Left ventricle myocardium inferior (tissue), 1 donor: ENCODE results near the gene LENEP. TPM values are rescaled to one million over a fixed set of nuclear protein-coding genes. Genes with fewer than 3 reads are reported as not detected.

Experiments used
- DNase-seq: peaks from one replicate; pipeline ENCODE4 v3.0.0-alpha.2; 2020
- H3K27ac ChIP-seq: fragments of 200-600 bp; replicated peaks from 2 replicates; pipeline ENCODE4 v1.8.0; 2021
- H3K27me3 ChIP-seq: fragments of 200-600 bp; 2 replicates; pipeline ENCODE4 v1.8.0; 2021; ENCODE audit warnings: low read depth
- H3K36me3 ChIP-seq: fragments of 200-600 bp; 2 replicates; pipeline ENCODE4 v1.8.0; 2021
- H3K4me1 ChIP-seq: fragments of 200-600 bp; 2 replicates; pipeline ENCODE4 v1.8.0; 2021
- H3K4me3 ChIP-seq: fragments of 200-600 bp; 2 replicates; pipeline ENCODE4 v1.8.0; 2021; ENCODE audit warnings: mild to moderate bottlenecking, moderate library complexity
- H3K9me3 ChIP-seq: fragments of 200-600 bp; replicated peaks from 2 replicates; pipeline ENCODE4 v1.8.0; 2021
- intact Hi-C: fragments of 100-400 bp; cut with micrococcal nuclease; formaldehyde crosslinking; loops from one replicate; pipeline ENCODE4 v1.11.0; 2022
- total RNA-seq: library from RNA; stranded (reverse); fragmentation: NEBNext Ultra II Directional; extraction: Animal tissue kit (Norgen Biotek cat#: 25700); gene quantifications from one replicate; pipeline ENCODE4 v1.2.1, GENCODE V29; 2021
- TF ChIP-seq, protein P1 (sequence below): fragments of 200-600 bp; IDR thresholded peaks from 2 replicates; pipeline ENCODE4 v1.8.0; 2021; ENCODE audit warnings: antibody characterized with exemption, mild to moderate bottlenecking, borderline replicate concordance
- donor health status: DM: no; HTN: yes; CAD: no; lungs with severe emphysema.

LENEP gene
- total RNA-seq, 1 donor from 2014 or later: not detected

DNA sequence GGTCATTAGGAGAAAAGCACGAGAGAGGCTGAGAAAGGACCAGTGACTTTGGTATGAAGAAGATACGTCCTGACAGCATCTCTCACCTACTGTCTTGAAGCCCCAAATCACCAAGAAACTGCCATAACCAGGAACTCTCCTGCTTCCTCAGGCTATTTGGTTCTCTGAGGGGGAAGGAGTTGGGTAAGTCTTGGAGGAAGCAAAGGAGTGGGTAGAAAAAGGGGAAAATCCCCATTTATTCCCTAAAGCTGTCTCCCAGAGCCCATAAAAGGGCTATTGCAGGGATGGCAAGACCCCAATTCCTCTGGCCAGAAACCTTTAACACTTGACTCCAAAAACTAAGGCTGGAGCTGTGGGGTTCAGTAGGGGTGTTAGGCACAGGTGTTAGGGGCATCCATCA is 35.4 kb upstream of the LENEP start:
- no peak overlapping the region for H3K27ac ChIP-seq
- no peaks in the 10 kb centered on the region for H3K27me3 ChIP-seq
- intact Hi-C loops: no loop called here

DNA sequence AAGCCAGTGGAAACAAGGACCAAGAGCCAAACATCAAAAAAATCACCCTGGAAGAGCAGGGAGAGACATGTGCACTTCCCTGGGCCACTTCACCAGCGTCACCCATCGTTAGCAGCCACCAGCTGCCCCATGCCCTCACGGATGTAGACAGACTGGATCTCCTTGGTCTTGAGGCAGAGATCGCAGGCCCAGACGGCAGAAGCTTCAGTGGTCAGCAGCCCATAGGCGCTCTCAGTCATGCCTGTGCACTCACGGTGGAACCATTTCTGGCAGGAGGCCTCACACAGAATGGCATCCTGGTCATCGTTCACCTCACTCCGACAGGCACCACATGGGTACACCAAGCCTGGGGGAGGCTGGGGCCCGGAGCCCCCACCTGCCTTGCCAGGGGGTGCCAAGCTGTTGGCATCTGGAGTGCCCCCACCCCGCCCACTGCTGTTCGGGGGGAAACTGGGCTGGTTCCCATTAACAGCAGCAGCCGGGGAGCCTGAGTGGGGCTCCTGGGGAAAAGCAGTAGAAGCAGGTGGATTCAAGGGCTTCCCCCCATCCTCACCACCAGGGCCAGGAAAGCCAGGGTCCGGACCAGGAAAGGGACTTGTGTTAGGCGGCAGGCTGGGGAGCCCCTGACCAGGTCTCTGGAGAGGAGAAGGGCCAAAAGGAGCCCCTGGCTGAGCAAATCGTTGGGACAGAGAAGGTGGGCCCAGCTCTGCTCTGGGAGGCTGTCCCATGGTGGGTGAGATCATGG is 34.5 kb upstream of the LENEP start:
- Histone ChIP-seq H3K4me3 (no peak overlapping the region), H3K9me3 (no peaks in the 10 kb centered on the region), H3K4me1 (peaks cover 76% of the 10 kb centered on the region), H3K27ac (no peak overlapping the region), H3K36me3 (peaks cover 24% of the 10 kb centered on the region), H3K27me3 (no peaks in the 10 kb centered on the region)
- TF ChIP-seq, protein P1, sequence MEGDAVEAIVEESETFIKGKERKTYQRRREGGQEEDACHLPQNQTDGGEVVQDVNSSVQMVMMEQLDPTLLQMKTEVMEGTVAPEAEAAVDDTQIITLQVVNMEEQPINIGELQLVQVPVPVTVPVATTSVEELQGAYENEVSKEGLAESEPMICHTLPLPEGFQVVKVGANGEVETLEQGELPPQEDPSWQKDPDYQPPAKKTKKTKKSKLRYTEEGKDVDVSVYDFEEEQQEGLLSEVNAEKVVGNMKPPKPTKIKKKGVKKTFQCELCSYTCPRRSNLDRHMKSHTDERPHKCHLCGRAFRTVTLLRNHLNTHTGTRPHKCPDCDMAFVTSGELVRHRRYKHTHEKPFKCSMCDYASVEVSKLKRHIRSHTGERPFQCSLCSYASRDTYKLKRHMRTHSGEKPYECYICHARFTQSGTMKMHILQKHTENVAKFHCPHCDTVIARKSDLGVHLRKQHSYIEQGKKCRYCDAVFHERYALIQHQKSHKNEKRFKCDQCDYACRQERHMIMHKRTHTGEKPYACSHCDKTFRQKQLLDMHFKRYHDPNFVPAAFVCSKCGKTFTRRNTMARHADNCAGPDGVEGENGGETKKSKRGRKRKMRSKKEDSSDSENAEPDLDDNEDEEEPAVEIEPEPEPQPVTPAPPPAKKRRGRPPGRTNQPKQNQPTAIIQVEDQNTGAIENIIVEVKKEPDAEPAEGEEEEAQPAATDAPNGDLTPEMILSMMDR: no peak
- no peak for DNase-seq
- intact Hi-C loops: no loop called here

More for the DNA sequence above, 35.4 kb upstream of the LENEP start:
- no peak for DNase-seq
- Histone ChIP-seq H3K9me3 (no peaks in the 10 kb centered on the region), H3K4me3 (no peak overlapping the region), H3K4me1 (peaks cover 77% of the 10 kb centered on the region), H3K36me3 (peaks cover 16% of the 10 kb centered on the region)
- TF ChIP-seq, protein P1: no peak

GRCh38 chr1:154959426-154959780 is 34.0 kb upstream of the LENEP start:
- intact Hi-C loops: no loop called here
- TF ChIP-seq, protein P1: no peak
- Histone ChIP-seq H3K36me3 (peaks cover 30% of the 10 kb centered on the region), H3K4me3 (no peak overlapping the region), H3K9me3 (no peaks in the 10 kb centered on the region), H3K27me3 (no peaks in the 10 kb centered on the region), H3K4me1 (peaks cover 70% of the 10 kb centered on the region), H3K27ac (no peak overlapping the region)
- no peak for DNase-seq

GRCh38 chr1:154960446-154961136 is 32.8 kb upstream of the LENEP start:
- intact Hi-C loops: no loop called here

More at GRCh38 chr1:154960446-154961136, 32.8 kb upstream of the LENEP start:
- DNase-seq: no peak
- no peaks in the 10 kb centered on the region for H3K9me3 ChIP-seq
- peak overlapping the region; percentile 100 for H3K27ac ChIP-seq
- H3K27me3 ChIP-seq: no peaks in the 10 kb centered on the region
- peak overlapping the region; percentile 82 for H3K4me3 ChIP-seq
- H3K4me1 ChIP-seq: peaks cover 58% of the 10 kb centered on the region
- peaks cover 42% of the 10 kb centered on the region for H3K36me3 ChIP-seq
- TF ChIP-seq, protein P1: no peak
